Fibroblast of lung (primary cell): ENCODE data around the gene ITM2B. TPM values are rescaled to one million over a fixed set of nuclear protein-coding genes. Genes with fewer than 3 reads are reported as not detected.

Experiments used
- DNase-seq, 2 donors: peaks; one replicate each; pipeline versions ENCODE4 v3.0.0 to v3.0.0-alpha.2; 2010; ENCODE audit warnings: low read depth in 2 of 2
- H2AFZ ChIP-seq: 2 replicates; pipeline ENCODE4 v1.5.1; 2012; ENCODE audit warnings: low read length, control low read depth, inconsistent platforms
- H3K27ac ChIP-seq: 2 replicates; pipeline ENCODE4 v1.5.1; 2011; ENCODE audit warnings: low read length, control low read depth; ENCODE audit not compliant: insufficient read depth
- H3K27me3 ChIP-seq: 2 replicates; pipeline ENCODE4 v1.5.1; 2011; ENCODE audit warnings: mild to moderate bottlenecking, low read length; ENCODE audit not compliant: control insufficient read depth, insufficient read depth
- H3K36me3 ChIP-seq: 2 replicates; pipeline ENCODE4 v1.5.1; 2011; ENCODE audit warnings: low read length; ENCODE audit not compliant: control insufficient read depth, insufficient read depth
- H3K4me1 ChIP-seq: 2 replicates; pipeline ENCODE4 v1.5.1; 2011; ENCODE audit warnings: low read length; ENCODE audit not compliant: control insufficient read depth, insufficient read depth; ENCODE audit errors: extremely low read depth
- H3K4me2 ChIP-seq: 2 replicates; pipeline ENCODE4 v1.5.1; 2011; ENCODE audit warnings: low read length, control low read depth; ENCODE audit not compliant: insufficient read depth; ENCODE audit errors: extremely low read depth
- H3K4me3 ChIP-seq, 4 experiments: fragments of 200-600 bp in 1 of 4; sonication (generic) in 1 of 4; replicated peaks in 1 of 4; 2 replicates each; pipeline ENCODE4 v1.5.1; 2011 to 2016; ENCODE audit warnings: low read length in 4 of 4, low read depth in 3 of 4, mild to moderate bottlenecking in 3 of 4, control low read depth in 2 of 4, inconsistent platforms in 1 of 4, mixed read lengths in 1 of 4; ENCODE audit not compliant: insufficient read depth in 1 of 4; ENCODE audit errors: control extremely low read depth in 1 of 4
- H3K79me2 ChIP-seq: 2 replicates; pipeline ENCODE4 v1.5.1; 2012; ENCODE audit warnings: mild to moderate bottlenecking, low read length, inconsistent platforms; ENCODE audit not compliant: control insufficient read depth, insufficient read depth
- H3K9ac ChIP-seq: 2 replicates; pipeline ENCODE4 v1.5.1; 2011; ENCODE audit warnings: mild to moderate bottlenecking, low read length, control low read depth; ENCODE audit not compliant: insufficient read depth
- H3K9me3 ChIP-seq: 2 replicates; pipeline ENCODE4 v1.5.1; 2012; ENCODE audit warnings: low read depth, low read length; ENCODE audit not compliant: control insufficient read depth, insufficient read depth
- H4K20me1 ChIP-seq: 2 replicates; pipeline ENCODE4 v1.5.1; 2011; ENCODE audit warnings: low read length; ENCODE audit not compliant: control insufficient read depth, insufficient read depth; ENCODE audit errors: extremely low read depth
- EZH2 ChIP-seq: IDR thresholded peaks from 2 replicates; pipeline ENCODE4 v1.5.1; 2012; ENCODE audit warnings: low read length, control low read depth, mild to moderate bottlenecking; ENCODE audit errors: missing control alignments
- polyA plus RNA-seq, 2 donors: library from polyadenylated mRNA; depleted of rRNA in 1 of 2; stranded (reverse) in 1 of 2; unstranded in 1 of 2; fragments of >200 nt; gene quantifications; 2 replicates each; pipeline ENCODE4 v1.2.1, GENCODE V29; 2011 to 2012; ENCODE audit warnings: missing spikeins in 1 of 2
- total RNA-seq: library from RNA; depleted of rRNA; stranded (reverse); fragments of >200 nt; gene quantifications from 2 replicates; pipeline ENCODE4 v1.2.1, GENCODE V29; 2014
- TF ChIP-seq, protein P1 (sequence below), 2 donors: IDR thresholded peaks in 1 of 2; conservative IDR thresholded peaks in 1 of 2; 1 replicate in 1 of 2; 2 replicates in 1 of 2; pipeline ENCODE4 v1.5.1; 2011 to 2012; ENCODE audit warnings: low read length in 2 of 2, control low read depth in 1 of 2, inconsistent platforms in 1 of 2, low read depth in 1 of 2, mild to moderate bottlenecking in 1 of 2

Gene ITM2B
- total and polyA plus RNA-seq, 2 donors (not counting 1 experiment from before 2014, with no cell fraction given), result 117 to 645 TPM

DNA sequence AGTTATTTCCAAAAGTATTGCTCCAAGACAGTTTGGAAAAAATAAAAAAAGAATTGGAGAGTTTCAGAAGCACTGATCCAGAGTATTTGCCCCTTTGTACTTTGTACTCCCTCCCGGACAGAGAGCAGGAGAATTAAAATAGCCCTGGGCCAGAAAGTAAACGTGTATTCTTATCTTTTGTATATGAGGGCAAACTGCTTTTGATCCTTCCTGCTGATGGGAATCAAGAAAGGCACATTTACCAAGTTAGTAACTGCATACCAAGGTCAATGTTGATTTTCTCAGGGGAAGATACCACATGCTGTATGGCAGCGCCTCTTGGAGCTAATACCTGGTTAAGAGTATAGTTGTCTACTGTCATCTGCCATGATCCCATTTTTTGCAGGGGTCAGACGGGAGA, 59.6 kb downstream of the ITM2B start:
- no peak for DNase-seq
- Histone ChIP-seq H4K20me1 (no peaks in the 10 kb centered on the region), H3K27me3 (peaks cover 4% of the 10 kb centered on the region), H3K27ac (no peak overlapping the region), H3K79me2 (no peaks in the 10 kb centered on the region), H3K4me1 (no peaks in the 10 kb centered on the region), H3K9ac (no peak overlapping the region), H2AFZ (no peak overlapping the region), H3K4me2 (no peak overlapping the region), H3K4me3 (no peak overlapping the region), H3K9me3 (no peaks in the 10 kb centered on the region), H3K36me3 (no peaks in the 10 kb centered on the region)
- TF ChIP-seq, protein P1, sequence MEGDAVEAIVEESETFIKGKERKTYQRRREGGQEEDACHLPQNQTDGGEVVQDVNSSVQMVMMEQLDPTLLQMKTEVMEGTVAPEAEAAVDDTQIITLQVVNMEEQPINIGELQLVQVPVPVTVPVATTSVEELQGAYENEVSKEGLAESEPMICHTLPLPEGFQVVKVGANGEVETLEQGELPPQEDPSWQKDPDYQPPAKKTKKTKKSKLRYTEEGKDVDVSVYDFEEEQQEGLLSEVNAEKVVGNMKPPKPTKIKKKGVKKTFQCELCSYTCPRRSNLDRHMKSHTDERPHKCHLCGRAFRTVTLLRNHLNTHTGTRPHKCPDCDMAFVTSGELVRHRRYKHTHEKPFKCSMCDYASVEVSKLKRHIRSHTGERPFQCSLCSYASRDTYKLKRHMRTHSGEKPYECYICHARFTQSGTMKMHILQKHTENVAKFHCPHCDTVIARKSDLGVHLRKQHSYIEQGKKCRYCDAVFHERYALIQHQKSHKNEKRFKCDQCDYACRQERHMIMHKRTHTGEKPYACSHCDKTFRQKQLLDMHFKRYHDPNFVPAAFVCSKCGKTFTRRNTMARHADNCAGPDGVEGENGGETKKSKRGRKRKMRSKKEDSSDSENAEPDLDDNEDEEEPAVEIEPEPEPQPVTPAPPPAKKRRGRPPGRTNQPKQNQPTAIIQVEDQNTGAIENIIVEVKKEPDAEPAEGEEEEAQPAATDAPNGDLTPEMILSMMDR (conservative IDR thresholded peaks at IDR 0.05 in 1 of 2, IDR thresholded peaks at IDR 0.05 in 1 of 2; ENCODE audit: low read depth in 1 of 2, low read length in 2 of 2), result no peak
- TF ChIP-seq EZH2, result no peak

DNA sequence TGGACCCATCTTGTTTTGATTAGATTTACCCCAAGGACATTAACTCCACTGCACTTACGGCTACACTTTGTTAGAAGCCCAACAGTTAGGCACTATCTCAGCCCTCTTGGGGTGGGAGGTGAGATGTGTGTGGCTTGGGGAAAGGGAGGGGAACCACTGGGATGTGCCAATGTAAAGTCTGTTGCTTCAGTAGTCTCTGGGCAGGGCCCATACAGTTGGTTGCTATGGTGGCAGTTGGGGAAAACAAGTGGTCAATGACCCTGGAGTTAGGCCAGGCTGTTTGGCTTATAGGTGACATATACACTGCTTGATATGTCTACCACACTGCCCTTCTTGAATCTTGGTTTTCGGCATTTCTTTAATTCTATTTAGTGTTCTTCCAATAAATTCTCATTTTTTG, 61.6 kb downstream of the ITM2B start:
- TF ChIP-seq, protein P1 (conservative IDR thresholded peaks at IDR 0.05 in 1 of 2, IDR thresholded peaks at IDR 0.05 in 1 of 2; ENCODE audit: low read depth in 1 of 2, low read length in 2 of 2), result no peak
- no peak for TF ChIP-seq EZH2
- Histone ChIP-seq H3K9ac (no peak overlapping the region), H4K20me1 (no peaks in the 10 kb centered on the region), H3K79me2 (no peaks in the 10 kb centered on the region), H3K4me2 (no peak overlapping the region), H3K4me1 (no peaks in the 10 kb centered on the region), H3K27me3 (peaks cover 4% of the 10 kb centered on the region), H3K36me3 (no peaks in the 10 kb centered on the region), H3K4me3 (no peak overlapping the region), H2AFZ (no peak overlapping the region), H3K27ac (no peak overlapping the region), H3K9me3 (no peaks in the 10 kb centered on the region)
- no peak for DNase-seq

DNA sequence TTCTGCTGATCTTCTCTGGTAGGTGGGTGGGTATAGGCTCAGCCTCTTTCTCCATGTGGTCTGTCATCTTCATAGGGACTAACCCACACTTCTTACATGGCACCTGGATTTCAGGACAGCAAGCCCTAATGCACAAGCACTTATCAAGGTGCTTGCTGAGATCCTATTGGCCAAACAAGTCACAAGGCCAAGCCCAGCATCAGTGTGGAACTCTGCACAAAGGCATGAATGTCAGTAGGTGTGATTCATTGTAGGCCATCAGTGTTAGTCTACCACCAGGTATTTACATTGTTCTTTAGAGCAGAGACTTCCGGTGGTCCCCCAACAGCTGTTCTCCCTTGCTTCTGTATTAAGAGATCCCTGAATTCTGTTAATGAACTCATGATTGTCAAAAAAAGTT, 62.3 kb downstream of the ITM2B start:
- Histone ChIP-seq H3K9ac (no peak overlapping the region), H3K4me3 (no peak overlapping the region), H3K36me3 (no peaks in the 10 kb centered on the region), H4K20me1 (no peaks in the 10 kb centered on the region), H3K4me2 (no peak overlapping the region), H3K4me1 (no peaks in the 10 kb centered on the region), H3K27me3 (peaks cover 4% of the 10 kb centered on the region), H3K9me3 (no peaks in the 10 kb centered on the region), H2AFZ (no peak overlapping the region), H3K79me2 (no peaks in the 10 kb centered on the region), H3K27ac (no peak overlapping the region)
- TF ChIP-seq, protein P1 (conservative IDR thresholded peaks at IDR 0.05 in 1 of 2, IDR thresholded peaks at IDR 0.05 in 1 of 2; ENCODE audit: low read depth in 1 of 2, low read length in 2 of 2), result no peak
- TF ChIP-seq EZH2, result no peak
- DNase-seq, result no peak
